ENCODE results near the gene KRTAP25-1. TPM values are rescaled to one million over a fixed set of nuclear protein-coding genes. Genes with fewer than 3 reads are reported as not detected.

KRTAP25-1 gene
- total RNA-seq, 1 donor from 2014 or later, result not detected

DNA sequence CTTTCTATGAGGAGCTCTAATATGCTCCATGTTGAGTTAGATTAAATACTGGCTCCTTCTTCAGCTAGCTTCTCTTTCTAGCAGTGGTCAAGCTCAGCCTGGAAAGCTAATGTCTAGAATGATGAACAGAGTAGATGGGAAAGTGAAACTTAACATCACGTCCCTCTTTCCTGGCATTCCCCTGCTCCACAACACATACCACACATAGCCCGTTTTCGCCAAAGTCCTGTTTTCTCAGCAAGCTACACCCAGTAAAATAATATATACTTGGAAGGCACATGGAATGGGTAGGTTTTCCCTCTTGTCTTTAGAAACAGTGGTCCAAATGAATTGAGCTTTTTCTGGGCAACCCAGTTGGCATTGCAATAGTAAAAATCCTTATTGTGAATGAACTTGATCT is 44.4 kb upstream of the KRTAP25-1 start:
- Mint-ChIP-seq H3K4me3 (ENCODE audit: unreplicated experiment) (no peak overlapping the region), H3K9me3 (ENCODE audit: low read depth) (no peaks in the 10 kb centered on the region), H3K4me1 (ENCODE audit: low read depth) (peaks cover 46% of the 10 kb centered on the region), H3K27ac (ENCODE audit: unreplicated experiment) (no peak overlapping the region), H3K27me3 (ENCODE audit: low read depth) (no peaks in the 10 kb centered on the region), H3K36me3 (ENCODE audit: low read depth) (no peaks in the 10 kb centered on the region)
- DNase-seq (ENCODE audit: low spot score), result no peak
- TF ChIP-seq CTCF (IDR thresholded peaks at IDR 0.05), result no peak

- H3K4me3 Mint-ChIP-seq (ENCODE audit: unreplicated experiment), result no peak overlapping the region
- DNase-seq (ENCODE audit: low spot score), result no peak
- no peak for TF ChIP-seq CTCF (IDR thresholded peaks at IDR 0.05)
- no peaks in the 10 kb centered on the region for H3K27me3 Mint-ChIP-seq (ENCODE audit: low read depth)
- peaks cover 43% of the 10 kb centered on the region for H3K4me1 Mint-ChIP-seq (ENCODE audit: low read depth)
- H3K36me3 Mint-ChIP-seq (ENCODE audit: low read depth), result no peaks in the 10 kb centered on the region
- no peak overlapping the region for H3K27ac Mint-ChIP-seq (ENCODE audit: unreplicated experiment)
- H3K9me3 Mint-ChIP-seq (ENCODE audit: low read depth), result no peaks in the 10 kb centered on the region
Observed at GRCh38 chr21:30332681-30333080, 43.4 kb upstream of the KRTAP25-1 start.

- no peak for TF ChIP-seq CTCF (IDR thresholded peaks at IDR 0.05)
- Mint-ChIP-seq H3K36me3 (ENCODE audit: low read depth) (no peaks in the 10 kb centered on the region), H3K4me3 (ENCODE audit: unreplicated experiment) (no peak overlapping the region), H3K9me3 (ENCODE audit: low read depth) (peaks cover 12% of the 10 kb centered on the region), H3K27me3 (ENCODE audit: low read depth) (no peaks in the 10 kb centered on the region), H3K4me1 (ENCODE audit: low read depth) (peaks cover 25% of the 10 kb centered on the region), H3K27ac (ENCODE audit: unreplicated experiment) (peak overlapping the region; percentile 17)
- no peak for DNase-seq (ENCODE audit: low spot score)
Observed at GRCh38 chr21:30329203-30329875, 40.0 kb upstream of the KRTAP25-1 start.

- H3K36me3 Mint-ChIP-seq (ENCODE audit: low read depth), result no peaks in the 10 kb centered on the region
- H3K27me3 Mint-ChIP-seq (ENCODE audit: low read depth), result no peaks in the 10 kb centered on the region
- no peak for TF ChIP-seq CTCF (IDR thresholded peaks at IDR 0.05)
- H3K4me1 Mint-ChIP-seq (ENCODE audit: low read depth), result peaks cover 12% of the 10 kb centered on the region
- H3K27ac Mint-ChIP-seq (ENCODE audit: unreplicated experiment), result no peak overlapping the region
- H3K4me3 Mint-ChIP-seq (ENCODE audit: unreplicated experiment), result no peak overlapping the region
- no peak for DNase-seq (ENCODE audit: low spot score)
- H3K9me3 Mint-ChIP-seq (ENCODE audit: low read depth), result peaks cover 12% of the 10 kb centered on the region
Observed at GRCh38 chr21:30326390-30326789, 37.1 kb upstream of the KRTAP25-1 start.

DNA sequence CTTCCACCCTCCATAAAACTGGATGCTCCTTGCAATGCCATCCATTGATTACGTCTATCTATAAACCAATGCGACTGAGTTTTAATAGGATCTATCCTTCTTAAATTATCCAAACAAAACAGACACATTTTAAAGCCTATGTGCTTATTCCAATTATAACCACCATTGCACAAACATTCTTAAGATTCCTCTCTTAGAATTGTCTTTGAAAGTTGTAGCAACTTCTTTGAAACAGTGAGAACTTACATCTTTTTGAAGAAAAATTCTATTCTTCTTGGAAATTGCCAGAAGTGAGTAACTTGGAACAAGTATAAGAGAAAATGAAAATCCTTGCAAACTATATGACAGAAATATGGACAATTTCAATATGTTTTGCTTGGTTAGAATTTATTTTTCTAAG is 30.9 kb upstream of the KRTAP25-1 start, which contains the start of gene KRTAP26-1:
TSS of gene KRTAP26-1 (minus strand) at position 101 of the 400 bp plus-strand sequence. CDS start 280 bp downstream, outside the sequence.
- peaks cover 21% of the 10 kb centered on the region for H3K4me1 Mint-ChIP-seq (ENCODE audit: low read depth)
- no peak within 1 kb of the TSS for H3K4me3 Mint-ChIP-seq (ENCODE audit: unreplicated experiment)
- peaks cover 3% of the 10 kb centered on the region for H3K9me3 Mint-ChIP-seq (ENCODE audit: low read depth)
- no peaks in the 10 kb centered on the region for H3K36me3 Mint-ChIP-seq (ENCODE audit: low read depth)
- H3K27me3 Mint-ChIP-seq (ENCODE audit: low read depth), result no peaks in the 10 kb centered on the region
- no peak for TF ChIP-seq CTCF (IDR thresholded peaks at IDR 0.05)
- no peak for DNase-seq (ENCODE audit: low spot score)
- no peak within 1 kb of the TSS for H3K27ac Mint-ChIP-seq (ENCODE audit: unreplicated experiment)

Measured in chondrocyte (in vitro differentiated cells).